PC-3 (cell line): ENCODE results near the gene TSNAX.

ENCODE experiments used
- CTCF ChIP-seq: fragments of 300-600 bp; sonication (generic); conservative IDR thresholded peaks from 2 replicates; pipeline ENCODE4 v1.5.1; 2017; ENCODE audit warnings: antibody characterized with exemption, low read depth, mild to moderate bottlenecking, low read length
- EZH2 ChIP-seq: fragments of 300-600 bp; sonication (generic); IDR thresholded peaks from one replicate; pipeline ENCODE4 v1.6.1; 2017; ENCODE audit warnings: antibody characterized with exemption, mild to moderate bottlenecking, low read length; ENCODE audit not compliant: unreplicated experiment

- no peak for TF ChIP-seq CTCF
- no peak for TF ChIP-seq EZH2
These were observed 35.9 kb downstream of the TSNAX start for GRCh38 chr1:231564373-231564772.
